DND-41 (cell line): Measurements from ENCODE around the gene NKAIN2.

Experiments used
- ATAC-seq: fragments of 200-7000 bp; cut with Tn5 transposase; 3 replicates; pipeline ENCODE4 v1.9.1; 2021; ENCODE audit warnings: low read depth; ENCODE audit not compliant: insufficient read depth
- DNase-seq: peaks from one replicate; pipeline ENCODE4 v3.0.0-alpha.2; 2020
- H2AFZ ChIP-seq: 2 replicates; pipeline ENCODE4 v1.6.0; 2012; ENCODE audit warnings: low read depth, low read length
- H3K27ac ChIP-seq: 2 replicates; pipeline ENCODE4 v1.5.1; 2012; ENCODE audit warnings: low read length, inconsistent platforms
- H3K27me3 ChIP-seq: fragments of 200-600 bp; sonication (generic); 2 replicates; pipeline ENCODE4 v1.6.0; 2012; ENCODE audit warnings: low read length, mild to moderate bottlenecking, inconsistent platforms; ENCODE audit not compliant: insufficient read depth, poor library complexity
- H3K36me3 ChIP-seq: 2 replicates; pipeline ENCODE4 v1.5.1; 2012; ENCODE audit warnings: low read length, inconsistent platforms; ENCODE audit not compliant: insufficient read depth
- H3K4me1 ChIP-seq: 2 replicates; pipeline ENCODE4 v1.5.1; 2012; ENCODE audit warnings: mild to moderate bottlenecking, low read length; ENCODE audit not compliant: insufficient read depth
- H3K4me2 ChIP-seq: 2 replicates; pipeline ENCODE4 v1.6.0; 2012; ENCODE audit warnings: mild to moderate bottlenecking, moderate library complexity, low read length, inconsistent platforms; ENCODE audit not compliant: insufficient read depth
- H3K4me3 ChIP-seq, 2 experiments: fragments of 200-600 bp in 1 of 2; shearing (Covaris generic) in 1 of 2; 2 replicates each; pipeline ENCODE4 v1.5.1; 2012 to 2016; ENCODE audit warnings: inconsistent platforms in 2 of 2, low read length in 2 of 2, mild to moderate bottlenecking in 2 of 2, low read depth in 1 of 2, moderate library complexity in 1 of 2
- H3K79me2 ChIP-seq: 2 replicates; pipeline ENCODE4 v1.6.0; 2012; ENCODE audit warnings: low read length, inconsistent platforms; ENCODE audit not compliant: insufficient read depth
- H3K9ac ChIP-seq: 2 replicates; pipeline ENCODE4 v1.6.0; 2012; ENCODE audit warnings: low read depth, mild to moderate bottlenecking, inconsistent platforms, low read length, moderate library complexity
- H3K9me3 ChIP-seq: 2 replicates; pipeline ENCODE4 v1.5.1; 2012; ENCODE audit warnings: low read length, moderate library complexity, mild to moderate bottlenecking, inconsistent platforms; ENCODE audit not compliant: insufficient read depth, severe bottlenecking
- H4K20me1 ChIP-seq: 2 replicates; pipeline ENCODE4 v1.6.0; 2012; ENCODE audit warnings: low read length; ENCODE audit not compliant: insufficient read depth
- EZH2 ChIP-seq: IDR thresholded peaks from 3 replicates; pipeline ENCODE4 v1.6.1; 2012; ENCODE audit warnings: borderline replicate concordance, low read depth, mild to moderate bottlenecking, moderate library complexity, low read length, inconsistent platforms; ENCODE audit not compliant: severe bottlenecking
- TF ChIP-seq, protein P1 (sequence below): IDR thresholded peaks from 2 replicates; pipeline ENCODE4 v1.5.1; 2012; ENCODE audit warnings: borderline replicate concordance, low read length, moderate library complexity, mild to moderate bottlenecking; ENCODE audit not compliant: poor library complexity, severe bottlenecking; ENCODE audit errors: extremely low read depth

The NKAIN2 gene

DNA sequence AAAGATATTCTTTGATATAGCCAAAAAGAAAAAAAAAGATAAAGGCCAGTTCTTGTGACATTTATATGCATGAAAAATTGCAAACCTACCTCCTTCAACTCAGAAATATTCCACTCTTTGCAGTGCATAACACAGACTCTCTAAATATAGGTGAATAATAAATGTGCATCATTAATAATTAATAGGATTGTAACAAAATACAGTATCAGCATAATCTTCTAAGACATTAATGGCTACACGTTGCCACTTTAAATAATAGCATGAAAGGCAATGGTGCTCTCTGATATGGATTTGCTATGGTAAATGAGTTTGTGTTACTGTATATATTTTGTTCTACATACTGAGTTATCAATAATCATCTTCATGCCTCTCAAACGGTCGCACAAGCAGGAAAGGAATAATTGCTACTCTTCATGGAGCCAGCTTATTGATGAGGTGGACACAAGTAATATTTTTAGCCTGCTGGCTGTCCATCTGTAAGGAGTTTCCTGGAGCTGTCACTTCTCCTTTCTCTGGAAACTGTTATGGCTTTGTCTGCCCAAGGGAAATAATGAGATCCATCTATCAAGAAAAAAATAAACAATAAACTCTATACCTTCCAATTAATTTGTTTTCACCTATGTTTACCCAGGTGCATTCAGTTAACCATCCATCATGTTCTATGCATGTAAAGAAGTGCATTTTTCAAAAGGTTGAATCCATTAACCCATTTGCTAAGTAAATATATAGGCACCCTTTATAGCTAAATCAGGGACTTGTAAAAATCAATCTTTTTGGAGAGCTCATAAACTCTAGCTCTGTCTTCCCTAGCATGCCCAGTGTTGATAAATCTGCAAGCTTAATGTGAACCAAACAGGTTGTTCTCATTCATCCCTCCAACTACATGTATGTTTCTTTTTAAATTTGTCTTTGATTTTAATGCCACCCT lies 253.0 kb downstream of the NKAIN2 start:
- DNase-seq (no peak), ATAC-seq (no peak)
- TF ChIP-seq EZH2, result no peak
- TF ChIP-seq, protein P1, sequence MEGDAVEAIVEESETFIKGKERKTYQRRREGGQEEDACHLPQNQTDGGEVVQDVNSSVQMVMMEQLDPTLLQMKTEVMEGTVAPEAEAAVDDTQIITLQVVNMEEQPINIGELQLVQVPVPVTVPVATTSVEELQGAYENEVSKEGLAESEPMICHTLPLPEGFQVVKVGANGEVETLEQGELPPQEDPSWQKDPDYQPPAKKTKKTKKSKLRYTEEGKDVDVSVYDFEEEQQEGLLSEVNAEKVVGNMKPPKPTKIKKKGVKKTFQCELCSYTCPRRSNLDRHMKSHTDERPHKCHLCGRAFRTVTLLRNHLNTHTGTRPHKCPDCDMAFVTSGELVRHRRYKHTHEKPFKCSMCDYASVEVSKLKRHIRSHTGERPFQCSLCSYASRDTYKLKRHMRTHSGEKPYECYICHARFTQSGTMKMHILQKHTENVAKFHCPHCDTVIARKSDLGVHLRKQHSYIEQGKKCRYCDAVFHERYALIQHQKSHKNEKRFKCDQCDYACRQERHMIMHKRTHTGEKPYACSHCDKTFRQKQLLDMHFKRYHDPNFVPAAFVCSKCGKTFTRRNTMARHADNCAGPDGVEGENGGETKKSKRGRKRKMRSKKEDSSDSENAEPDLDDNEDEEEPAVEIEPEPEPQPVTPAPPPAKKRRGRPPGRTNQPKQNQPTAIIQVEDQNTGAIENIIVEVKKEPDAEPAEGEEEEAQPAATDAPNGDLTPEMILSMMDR, result no peak

DNA sequence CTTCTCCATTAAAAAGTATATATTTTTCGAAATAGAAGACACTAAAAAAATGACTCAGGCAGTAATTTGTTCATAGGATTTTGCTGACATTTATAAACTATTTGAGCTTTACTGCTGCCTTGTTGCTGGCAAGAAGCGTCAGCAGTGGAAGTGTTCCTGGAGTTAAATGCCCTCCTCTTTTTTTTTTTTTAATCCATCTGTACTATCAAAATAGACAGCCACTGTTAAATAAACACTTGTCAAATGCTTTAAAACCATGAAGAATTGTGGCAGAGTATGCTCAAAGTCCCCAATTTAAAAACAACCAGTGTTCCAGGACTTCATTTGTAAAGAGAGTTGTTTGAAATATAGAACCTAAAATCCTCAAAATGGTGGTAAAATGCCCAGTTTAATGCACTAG lies 253.8 kb downstream of the NKAIN2 start:
- DNase-seq (no peak), ATAC-seq (no peak)
- Histone ChIP-seq H3K36me3 (no peaks in the 10 kb centered on the region), H3K9ac (no peak overlapping the region), H4K20me1 (no peaks in the 10 kb centered on the region), H3K27me3 (no peaks in the 10 kb centered on the region), H3K4me1 (no peaks in the 10 kb centered on the region), H3K79me2 (no peaks in the 10 kb centered on the region), H3K27ac (no peak overlapping the region), H3K4me3 (no peak overlapping the region), H3K9me3 (no peaks in the 10 kb centered on the region), H2AFZ (no peak overlapping the region), H3K4me2 (no peak overlapping the region)
- TF ChIP-seq EZH2, result no peak
- TF ChIP-seq, protein P1, result no peak

More for the DNA sequence above, 253.0 kb downstream of the NKAIN2 start:
- no peaks in the 10 kb centered on the region for H3K9me3 ChIP-seq
- H3K36me3 ChIP-seq, result no peaks in the 10 kb centered on the region
- H3K9ac ChIP-seq, result no peak overlapping the region
- H3K4me3 ChIP-seq, result no peak overlapping the region
- no peak overlapping the region for H3K27ac ChIP-seq
- no peaks in the 10 kb centered on the region for H3K4me1 ChIP-seq
- H3K27me3 ChIP-seq, result no peaks in the 10 kb centered on the region
- no peak overlapping the region for H3K4me2 ChIP-seq
- no peaks in the 10 kb centered on the region for H3K79me2 ChIP-seq
- H4K20me1 ChIP-seq, result no peaks in the 10 kb centered on the region
- H2AFZ ChIP-seq, result no peak overlapping the region

DNA sequence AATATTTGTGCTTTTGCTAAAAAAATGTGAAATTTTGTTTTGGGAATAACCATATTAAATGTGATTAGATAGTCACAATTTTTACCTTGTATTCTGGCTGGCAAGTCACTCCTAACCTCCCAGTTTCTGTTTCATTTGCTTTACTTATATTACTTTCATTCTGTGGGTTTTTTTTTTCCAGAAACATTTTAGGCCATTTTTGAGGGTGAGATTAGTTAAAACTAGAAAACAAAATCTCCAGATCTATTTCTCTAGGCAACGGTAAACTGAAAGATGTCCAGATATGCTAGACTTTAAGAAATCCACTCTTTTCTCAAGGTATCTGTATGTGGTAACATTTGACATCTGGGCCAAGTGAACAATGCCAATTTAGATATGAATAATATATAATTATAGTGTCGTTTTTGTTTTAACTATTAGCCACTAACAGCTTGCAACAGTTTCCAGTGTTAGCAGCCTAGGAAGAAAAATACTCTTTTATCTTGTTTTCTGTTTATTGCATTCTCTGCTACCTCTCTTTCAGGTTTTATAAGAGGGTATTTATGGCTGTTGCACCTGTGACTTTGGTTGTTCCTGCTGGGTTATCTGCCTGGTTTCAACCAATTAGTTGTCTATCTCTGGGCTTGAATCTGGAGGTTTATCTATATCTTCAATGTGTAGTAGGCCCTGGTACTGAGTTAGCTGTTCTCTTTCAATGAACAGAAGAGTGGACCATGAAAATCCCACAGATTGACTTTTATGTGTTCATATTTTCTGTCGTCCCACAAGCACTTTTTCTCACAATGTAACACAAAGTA lies 260.9 kb downstream of the NKAIN2 start:
- Histone ChIP-seq H3K4me1 (no peaks in the 10 kb centered on the region), H3K27me3 (no peaks in the 10 kb centered on the region), H3K4me2 (no peak overlapping the region), H3K36me3 (no peaks in the 10 kb centered on the region), H4K20me1 (no peaks in the 10 kb centered on the region), H3K9me3 (no peaks in the 10 kb centered on the region), H2AFZ (no peak overlapping the region), H3K79me2 (no peaks in the 10 kb centered on the region), H3K27ac (no peak overlapping the region), H3K4me3 (no peak overlapping the region), H3K9ac (no peak overlapping the region)
- no peak for DNase-seq
- TF ChIP-seq, protein P1, result no peak
- TF ChIP-seq EZH2, result no peak
- ATAC-seq, result no peak
